GM21360 (cell line): ENCODE data around the gene TFF2.

Experiments used
- ATAC-seq: cut with Tn5 transposase; IDR thresholded peaks from one replicate; pipeline ENCODE4 v1.9.1; 2021; ENCODE audit warnings: mild to moderate bottlenecking, moderate library complexity; ENCODE audit not compliant: unreplicated experiment

The TFF2 gene

DNA sequence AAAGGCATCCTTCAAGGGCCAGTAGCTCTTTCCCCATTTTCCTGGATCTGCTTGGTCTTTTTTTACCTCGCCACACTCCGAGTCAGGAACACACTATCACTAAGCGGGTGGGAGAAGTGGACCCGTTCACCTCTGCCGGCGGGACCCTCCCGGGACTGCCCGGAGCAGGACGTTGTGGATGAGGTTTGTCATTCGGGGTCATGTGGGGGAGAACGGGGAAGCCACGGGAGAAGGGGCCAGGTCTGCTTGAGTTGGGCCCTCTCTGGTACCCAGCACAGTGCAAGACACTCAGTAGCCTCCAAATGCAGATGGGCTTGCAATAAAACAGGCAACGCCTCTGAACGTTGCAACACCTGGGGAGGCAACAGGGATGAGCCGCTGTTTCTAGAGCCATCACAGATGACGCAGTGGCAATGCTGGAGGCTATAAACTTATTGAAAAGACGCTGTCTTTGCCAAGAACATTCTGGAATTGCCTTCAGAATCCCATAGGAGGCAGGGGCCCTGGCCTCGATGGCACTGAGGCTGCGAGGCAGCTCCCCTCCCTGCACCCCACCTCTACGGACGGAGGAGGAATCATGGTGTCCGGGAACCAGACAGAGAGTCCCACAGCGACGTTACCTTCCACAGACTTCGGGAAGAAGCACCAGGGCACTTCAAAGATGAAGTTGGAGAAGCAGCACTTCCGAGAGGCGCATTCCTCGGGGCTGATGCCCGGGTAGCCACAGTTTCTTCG, 3.8 kb downstream of the TFF2 start:
- ATAC-seq: no peak

DNA sequence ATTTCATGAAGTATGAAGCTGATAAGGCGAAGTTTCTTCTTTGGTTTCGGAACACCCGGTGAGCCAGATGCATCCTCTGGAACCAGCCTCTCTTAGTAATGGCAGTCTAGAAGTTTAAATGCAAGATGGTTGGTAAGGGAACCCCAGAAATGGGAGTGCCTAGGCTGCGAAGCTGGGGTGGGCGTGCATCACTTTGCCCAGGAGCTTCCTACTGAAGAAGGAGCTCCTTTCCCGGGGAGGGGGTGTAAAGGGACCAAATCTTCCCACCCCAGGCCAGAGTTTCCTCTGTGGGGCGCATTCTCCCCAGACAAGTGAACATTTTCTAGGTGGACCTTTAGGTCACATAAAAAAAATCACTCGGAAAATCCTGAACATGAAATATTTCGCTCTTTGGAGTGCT, 4.4 kb downstream of the TFF2 start:
- no peak for ATAC-seq

DNA sequence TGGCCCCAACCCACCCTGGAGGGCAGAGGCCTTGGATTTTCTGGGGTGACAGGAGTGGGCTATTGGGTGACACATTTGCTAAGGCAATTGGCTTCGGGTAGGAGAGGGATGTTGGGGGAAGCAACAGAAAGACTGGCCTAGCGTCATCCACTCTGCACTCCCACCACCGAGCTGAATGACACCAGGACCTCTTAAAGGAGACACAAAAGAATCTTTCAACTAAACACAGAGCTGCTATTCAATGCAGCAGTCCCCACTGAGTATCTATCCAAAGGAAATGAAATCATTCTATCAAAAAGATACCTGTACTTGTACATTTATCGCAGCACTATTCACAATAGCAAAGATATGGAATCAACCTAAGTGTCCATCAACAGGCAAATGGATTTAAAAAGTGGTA, 6.2 kb downstream of the TFF2 start:
- ATAC-seq: no peak

DNA sequence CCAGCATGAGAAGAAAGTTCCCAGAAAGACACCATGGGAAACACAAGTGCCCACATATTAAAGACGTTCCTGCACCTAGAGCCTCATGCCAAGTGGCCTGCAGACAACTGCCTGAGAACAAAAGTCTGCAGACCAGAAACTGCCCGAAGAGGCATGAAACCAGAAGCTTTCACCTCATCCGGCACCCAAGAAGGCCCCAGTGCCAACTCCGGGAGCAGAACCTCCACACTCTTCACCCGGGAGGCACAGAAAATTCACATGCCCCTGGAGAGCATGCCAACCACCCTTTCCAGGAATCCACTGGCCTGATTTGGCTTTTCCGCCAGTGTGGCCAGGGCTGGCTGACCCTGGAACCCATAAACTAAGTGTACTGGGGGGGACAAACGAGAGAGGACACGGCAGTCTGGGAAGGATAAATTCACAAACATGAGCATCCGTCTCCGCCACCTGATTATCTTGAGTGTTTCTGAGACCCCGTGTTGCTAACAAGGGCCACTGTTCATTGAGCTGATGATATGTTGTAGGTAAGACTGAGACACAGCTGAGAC, 6.8 kb downstream of the TFF2 start:
- no peak for ATAC-seq

- no peak for ATAC-seq
Observed at GRCh38 chr21:42343556-42343955, 7.2 kb downstream of the TFF2 start.

- ATAC-seq: no peak
Observed at GRCh38 chr21:42343101-42343500, 7.7 kb downstream of the TFF2 start.

- ATAC-seq: no peak
Observed at GRCh38 chr21:42341776-42342542, 8.8 kb downstream of the TFF2 start.

GRCh38 chr21:42340187-42341050, 10.4 kb downstream of the TFF2 start:
- ATAC-seq: no peak

DNA sequence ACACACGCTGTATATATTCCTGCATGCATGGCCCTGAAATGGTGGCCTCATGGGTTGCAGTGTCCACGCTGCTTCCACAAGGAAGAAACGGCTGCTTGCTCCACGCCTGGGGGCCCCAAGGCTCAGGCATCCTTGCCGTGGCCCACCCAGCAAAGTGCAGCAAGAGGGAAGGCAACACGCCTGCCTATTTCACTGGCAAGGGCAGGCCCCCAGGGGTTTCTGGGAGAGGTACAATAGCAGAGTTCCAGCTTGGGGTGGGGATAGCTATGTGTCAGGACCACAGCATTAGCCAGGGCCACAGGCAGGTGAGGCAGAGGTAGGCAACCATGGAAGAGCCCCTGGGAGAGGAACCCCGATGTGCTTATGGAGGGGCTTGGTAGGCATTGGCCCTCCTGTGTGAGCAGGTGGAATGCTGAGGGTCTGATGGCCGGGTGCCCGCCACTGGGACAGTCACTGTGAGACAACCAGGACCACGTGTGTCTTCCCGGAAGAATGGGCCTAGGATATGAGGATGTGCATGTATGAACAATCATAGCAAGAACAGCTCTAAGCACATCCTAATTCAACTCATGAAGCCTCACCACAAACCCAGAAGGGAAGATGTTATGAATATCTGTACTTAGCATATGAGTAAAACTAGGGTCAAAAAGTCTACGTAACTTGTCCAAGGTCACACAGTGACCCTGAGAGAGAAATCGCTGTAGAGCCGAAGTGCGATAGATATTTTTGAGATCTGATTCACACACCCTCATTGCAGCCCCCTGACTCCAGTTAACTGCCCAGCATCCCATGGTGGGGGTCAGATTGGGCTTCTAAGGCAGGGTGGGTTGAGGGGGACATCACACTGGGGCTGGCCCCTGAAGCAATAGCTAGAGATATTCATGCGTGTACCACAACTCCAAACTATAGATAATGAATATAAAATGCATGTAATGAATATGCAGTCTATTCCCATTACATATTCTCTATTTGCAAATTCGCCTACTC, 11.8 kb downstream of the TFF2 start:
- no peak for ATAC-seq

DNA sequence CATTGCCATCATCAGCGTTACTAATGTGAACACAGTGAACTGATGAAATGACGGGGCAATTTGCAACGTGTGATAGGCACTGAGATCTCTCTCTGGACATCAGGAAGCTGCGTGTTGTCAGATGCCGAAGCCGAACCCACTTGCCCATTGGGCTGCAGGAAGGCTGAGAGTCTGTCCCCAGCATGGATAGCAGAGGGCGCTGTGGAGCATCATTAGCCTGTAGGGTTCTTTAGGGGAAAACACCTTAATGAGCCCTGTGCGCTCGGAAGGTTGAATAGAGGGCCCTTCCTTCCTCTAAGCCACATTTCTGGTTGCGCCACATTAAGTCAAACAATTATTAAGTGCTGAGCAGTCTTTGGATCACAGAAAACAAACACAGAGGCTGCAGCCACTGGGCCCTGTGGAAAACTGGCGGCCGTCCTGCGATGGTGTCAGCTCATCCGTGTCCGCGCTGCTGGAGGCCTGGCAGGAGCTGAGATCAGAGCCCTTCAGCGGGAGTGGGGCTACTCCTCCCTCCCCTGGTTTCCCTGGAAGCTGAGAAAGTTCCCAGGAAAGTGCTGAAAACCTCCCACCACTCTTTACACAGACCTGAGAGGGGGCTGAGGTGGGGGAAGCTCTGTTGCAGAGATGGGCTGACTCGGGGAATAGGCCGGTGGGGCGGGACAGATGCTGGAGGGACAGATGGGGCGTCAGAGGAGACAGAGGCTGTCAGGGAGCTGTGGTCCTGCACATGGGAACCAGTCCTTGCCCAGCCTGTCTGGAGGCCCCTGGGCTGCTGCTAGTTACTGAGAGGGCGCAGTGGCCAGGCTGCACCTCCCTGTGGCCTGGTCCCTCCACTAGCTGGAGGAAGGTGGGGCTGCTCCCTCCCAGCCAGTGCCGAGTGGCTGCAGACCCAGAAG, 12.7 kb downstream of the TFF2 start:
- ATAC-seq: no peak

- no peak for ATAC-seq
Observed at GRCh38 chr21:42337276-42337675, 13.5 kb downstream of the TFF2 start.

GRCh38 chr21:42336054-42336453, 14.7 kb downstream of the TFF2 start:
- ATAC-seq: no peak

GRCh38 chr21:42332557-42333317, 18.1 kb downstream of the TFF2 start:
- no peak for ATAC-seq

GRCh38 chr21:42331660-42332059, 19.1 kb downstream of the TFF2 start:
- ATAC-seq: no peak

DNA sequence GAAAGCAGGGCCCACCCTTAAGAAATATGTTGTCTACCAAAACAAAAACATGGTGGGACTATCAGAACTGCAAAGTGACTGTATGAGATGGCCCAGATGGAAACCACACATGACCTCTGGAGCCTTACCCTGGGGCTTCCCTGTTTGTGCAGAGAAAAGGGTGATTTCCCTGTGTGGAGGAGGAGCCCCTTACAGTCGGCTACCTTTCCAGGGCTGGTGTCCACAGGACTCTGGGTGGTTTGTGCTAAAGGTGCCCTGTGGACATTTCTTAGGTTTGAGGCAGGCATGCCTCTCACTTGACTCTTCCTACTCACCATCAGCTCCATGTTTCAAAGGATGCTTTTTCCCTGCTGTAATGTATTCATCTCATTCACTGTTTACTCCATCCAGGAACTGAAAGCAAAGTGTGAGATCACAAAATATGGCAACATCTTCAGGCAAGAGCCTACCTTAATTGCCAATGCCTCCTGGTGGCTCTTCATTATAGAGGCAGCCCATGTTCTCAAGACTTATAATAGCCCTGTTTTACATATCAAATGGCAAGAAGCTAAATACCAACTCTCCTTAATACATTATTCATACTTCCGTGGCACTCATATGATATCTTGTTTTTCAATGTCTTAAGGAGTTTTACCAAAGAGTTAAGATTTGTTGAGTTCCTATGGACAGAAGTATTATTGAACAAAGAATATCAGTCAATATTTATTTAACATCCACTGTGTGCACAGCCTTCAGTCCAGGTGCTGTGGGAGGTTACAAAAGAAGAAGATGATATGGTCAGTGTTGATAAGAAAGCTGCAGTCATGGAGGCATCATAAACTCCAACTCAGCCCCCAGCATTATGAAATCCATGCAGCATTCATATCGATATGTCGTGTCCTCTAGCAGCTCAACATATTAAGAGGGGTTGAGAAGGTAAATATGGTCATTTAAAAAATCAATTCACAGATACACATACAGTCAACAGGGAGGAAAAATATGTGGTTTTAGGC, 20.1 kb downstream of the TFF2 start:
- ATAC-seq: no peak

DNA sequence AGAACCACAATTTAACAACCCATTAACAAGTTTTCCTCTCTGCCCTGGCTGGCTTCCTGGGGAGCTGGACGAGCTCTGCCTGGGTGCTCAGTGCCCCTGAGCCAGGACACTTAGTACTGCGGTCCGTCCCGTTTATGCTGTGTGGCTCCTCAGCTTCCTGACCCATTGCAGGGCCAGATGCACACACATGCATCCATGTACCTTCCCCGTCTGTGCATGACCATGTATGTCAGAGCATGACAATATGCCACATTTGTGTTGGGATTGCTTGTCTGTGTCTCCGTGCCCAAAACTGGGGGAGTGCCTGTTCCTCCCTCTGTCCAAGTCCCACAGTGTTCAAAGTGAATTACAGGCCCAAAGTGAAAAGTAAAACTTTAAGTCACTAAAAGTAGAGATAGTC, 25.9 kb downstream of the TFF2 start:
- ATAC-seq: no peak

GRCh38 chr21:42321845-42322244, 28.9 kb downstream of the TFF2 start:
- ATAC-seq: no peak
